Epidermal melanocyte (primary cell): ENCODE results near the gene GCNT2.
"Not testable (repeated sequence)": the region's sequence is repeated elsewhere in the genome, so short reads cannot be mapped to it uniquely, and the experiment has no call there.

Experiments used
- DNase-seq: peaks from one replicate; pipeline ENCODE4 v3.0.0; 2011; ENCODE audit warnings: low spot score; ENCODE audit not compliant: insufficient read length

Gene GCNT2

GRCh38 chr6:10547809-10548208, 26.7 kb downstream of the GCNT2 start:
- DNase-seq, result no peak

- no peak for DNase-seq
Measured at GRCh38 chr6:10550764-10551163, 29.6 kb downstream of the GCNT2 start.

GRCh38 chr6:10552270-10552810, 31.2 kb downstream of the GCNT2 start:
- no peak for DNase-seq

GRCh38 chr6:10553871-10554270, 32.7 kb downstream of the GCNT2 start:
- no peak for DNase-seq

- DNase-seq, result no peak
Measured at GRCh38 chr6:10554826-10555225, 33.7 kb downstream of the GCNT2 start.

DNA sequence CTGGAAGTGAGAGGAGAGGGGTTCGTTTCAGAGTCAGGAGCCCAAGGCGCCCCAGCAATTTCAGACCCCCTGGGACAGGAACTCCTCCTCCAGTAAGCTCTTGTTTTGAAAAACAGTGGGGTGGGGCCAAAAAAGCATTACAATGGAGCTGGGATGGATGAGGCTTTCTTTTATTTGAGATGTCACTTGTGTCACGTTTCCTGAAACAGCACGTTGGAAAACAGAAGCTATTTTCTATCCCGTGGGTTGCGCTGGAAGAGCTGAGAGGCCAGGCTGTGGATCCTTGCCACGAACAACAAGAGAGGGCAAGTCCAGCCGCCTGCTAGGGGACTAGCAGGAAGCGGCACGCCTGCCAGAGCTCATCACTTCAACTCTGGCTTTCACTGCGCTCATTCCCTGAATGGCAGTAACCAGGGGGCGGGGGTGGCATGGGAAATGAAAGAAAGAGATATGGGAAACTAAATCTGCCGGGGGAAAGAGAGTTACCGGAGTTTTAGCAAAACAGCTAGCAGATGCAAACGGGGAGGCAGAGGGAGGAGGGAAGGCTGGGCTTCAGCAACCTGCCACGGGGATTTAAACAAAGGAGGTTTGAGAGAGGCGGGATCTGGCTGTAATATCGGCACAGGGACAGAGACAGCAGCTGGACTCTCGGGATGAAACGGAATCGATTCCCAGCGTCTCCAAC, 34.6 kb downstream of the GCNT2 start:
- DNase-seq, result peak; percentile 43

DNA sequence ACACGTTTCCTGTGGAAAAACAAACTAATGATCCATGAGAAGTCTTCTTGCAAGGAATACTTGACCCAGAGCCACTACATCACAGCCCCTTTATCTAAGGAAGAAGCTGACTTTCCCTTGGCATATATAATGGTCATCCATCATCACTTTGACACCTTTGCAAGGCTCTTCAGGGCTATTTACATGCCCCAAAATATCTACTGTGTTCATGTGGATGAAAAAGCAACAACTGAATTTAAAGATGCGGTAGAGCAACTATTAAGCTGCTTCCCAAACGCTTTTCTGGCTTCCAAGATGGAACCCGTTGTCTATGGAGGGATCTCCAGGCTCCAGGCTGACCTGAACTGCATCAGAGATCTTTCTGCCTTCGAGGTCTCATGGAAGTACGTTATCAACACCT, 35.4 kb downstream of the GCNT2 start:
- no peak for DNase-seq

- no peak for DNase-seq
Measured at GRCh38 chr6:10556992-10557391, 35.8 kb downstream of the GCNT2 start.

- DNase-seq, result no peak
Measured at GRCh38 chr6:10557913-10558312, 36.8 kb downstream of the GCNT2 start.

DNA sequence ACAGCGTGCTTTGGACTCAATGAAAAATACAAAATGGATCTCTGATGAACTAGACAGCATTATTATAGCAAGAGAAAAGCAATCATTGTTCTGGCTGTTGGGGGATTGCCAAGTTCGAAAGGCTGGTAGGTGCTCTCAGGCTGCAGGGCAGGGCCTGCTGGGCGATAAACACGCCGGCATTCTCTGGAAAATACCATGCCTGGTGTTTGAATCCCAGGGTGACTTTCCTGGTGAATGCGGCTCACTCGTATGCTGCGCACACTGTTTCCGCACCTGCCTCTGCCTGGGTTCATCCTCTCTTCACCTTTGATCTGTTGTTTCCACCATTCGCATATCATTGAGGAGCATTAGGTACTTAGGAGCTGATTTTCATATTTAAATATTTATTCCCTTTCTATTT, 37.4 kb downstream of the GCNT2 start:
- no peak for DNase-seq

GRCh38 chr6:10559522-10560152, 38.5 kb downstream of the GCNT2 start:
- no peak for DNase-seq

- no peak for DNase-seq
Measured at GRCh38 chr6:10561611-10562199, 40.6 kb downstream of the GCNT2 start.

DNA sequence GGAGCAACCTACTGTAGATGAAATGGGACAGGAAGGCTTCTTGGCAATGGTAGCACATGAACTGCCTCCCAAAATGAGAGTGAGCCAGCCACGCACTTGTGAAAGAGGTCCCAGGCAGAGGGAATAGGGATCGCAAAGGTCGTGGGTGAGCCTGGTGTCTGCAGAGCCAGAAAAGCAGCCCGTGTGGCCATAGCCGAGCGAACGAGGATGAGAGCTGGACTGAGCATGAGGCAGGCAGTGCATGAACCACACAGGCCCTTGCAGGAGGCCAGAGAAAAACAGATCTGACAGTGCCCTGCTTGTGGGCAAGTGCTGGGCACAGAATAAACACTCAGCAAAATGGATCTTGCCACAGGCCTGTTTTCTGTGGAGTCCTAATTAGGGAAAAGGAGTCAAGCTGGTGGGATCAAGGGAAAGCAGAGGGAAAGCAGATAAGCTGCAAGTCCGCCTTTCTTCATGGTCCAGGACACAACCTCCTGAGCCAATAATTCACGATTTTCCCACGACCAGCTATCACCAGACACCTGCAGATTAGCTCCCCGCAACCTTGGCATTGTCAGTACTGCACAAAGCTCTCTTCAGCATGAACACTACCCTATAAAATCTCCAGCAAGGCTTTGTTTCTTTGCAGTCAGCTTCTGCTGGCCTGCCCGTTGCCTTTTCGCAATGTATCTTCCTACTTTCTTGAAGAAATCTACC, 44.0 kb downstream of the GCNT2 start:
- no peak for DNase-seq

DNA sequence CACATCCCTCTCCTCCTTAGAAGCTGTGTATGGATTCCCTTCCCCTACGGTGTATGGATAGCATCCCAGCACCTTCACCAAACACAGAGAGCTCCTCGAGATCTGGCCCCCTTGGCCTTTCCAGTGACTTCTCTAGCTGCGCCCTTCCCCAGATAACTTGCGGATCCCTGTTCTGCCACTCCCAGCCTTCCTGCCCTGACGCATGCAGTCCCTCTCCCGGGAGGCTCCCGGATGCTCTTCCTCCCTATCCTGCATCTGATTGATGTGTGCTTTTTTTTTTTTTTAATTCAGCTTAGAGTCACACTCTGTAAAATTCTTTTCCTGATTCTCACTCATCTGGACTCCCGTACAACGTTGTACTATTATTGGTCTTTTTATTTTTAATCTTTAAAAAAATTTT, 44.8 kb downstream of the GCNT2 start:
- DNase-seq, result no peak

DNA sequence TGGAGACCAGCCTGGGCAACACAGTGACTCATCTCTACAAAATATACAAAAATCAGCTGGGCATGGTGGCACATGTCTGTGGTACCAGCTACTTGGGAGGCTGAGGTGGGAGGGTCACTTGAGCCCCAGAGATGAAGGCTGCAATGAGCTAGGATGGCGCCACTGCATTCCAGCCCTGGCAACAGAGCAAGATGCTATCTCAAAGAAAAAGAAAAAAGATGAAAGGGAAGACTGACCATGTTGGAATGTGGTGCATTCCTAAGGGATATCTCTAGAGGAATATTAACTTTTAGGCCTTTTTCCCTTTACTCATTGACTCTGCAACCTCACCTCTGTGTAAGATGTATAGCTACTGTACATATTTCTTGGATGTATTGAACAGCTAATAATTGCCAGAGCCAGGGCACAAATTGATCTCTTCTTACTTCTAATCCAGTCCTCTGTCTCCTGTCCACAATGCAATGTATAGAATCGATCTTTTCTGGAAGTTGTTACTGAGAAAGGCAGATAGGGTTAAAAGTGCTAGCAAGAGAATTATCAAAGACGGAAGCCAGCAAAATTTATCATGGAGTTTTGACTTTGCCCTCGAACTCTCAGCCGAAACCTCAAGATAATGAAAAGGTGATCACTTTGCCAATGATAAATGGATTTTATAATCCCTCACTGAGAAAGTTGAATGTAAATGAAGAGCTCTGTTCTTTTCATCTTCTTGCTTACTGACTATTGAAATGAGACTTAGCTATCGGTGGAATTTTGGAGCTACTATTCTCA, 46.3 kb downstream of the GCNT2 start:
- no peak for DNase-seq

- DNase-seq, result no peak
Measured at GRCh38 chr6:10569392-10570127, 48.4 kb downstream of the GCNT2 start.

DNA sequence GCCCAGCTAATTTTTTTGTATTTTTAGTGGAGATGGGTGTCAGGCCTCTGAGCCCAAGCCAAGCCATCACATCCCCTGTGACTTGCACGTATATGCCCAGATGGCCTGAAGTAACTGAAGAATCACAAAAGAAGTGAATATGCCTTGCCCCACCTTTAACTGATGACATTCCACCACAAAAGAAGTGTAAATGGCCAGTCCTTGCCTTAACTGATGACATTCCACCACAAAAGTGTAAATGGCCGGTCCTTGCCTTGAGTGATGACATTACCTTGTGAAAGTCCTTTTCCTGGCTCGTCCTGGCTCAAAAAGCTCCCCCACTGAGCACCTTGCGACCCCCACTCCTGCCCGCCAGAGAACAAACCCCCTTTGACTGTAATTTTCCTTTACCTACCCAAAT, 54.4 kb downstream of the GCNT2 start:
- not testable (repeated sequence) for DNase-seq

GRCh38 chr6:10576226-10576625, 55.1 kb downstream of the GCNT2 start:
- DNase-seq, result no peak

DNA sequence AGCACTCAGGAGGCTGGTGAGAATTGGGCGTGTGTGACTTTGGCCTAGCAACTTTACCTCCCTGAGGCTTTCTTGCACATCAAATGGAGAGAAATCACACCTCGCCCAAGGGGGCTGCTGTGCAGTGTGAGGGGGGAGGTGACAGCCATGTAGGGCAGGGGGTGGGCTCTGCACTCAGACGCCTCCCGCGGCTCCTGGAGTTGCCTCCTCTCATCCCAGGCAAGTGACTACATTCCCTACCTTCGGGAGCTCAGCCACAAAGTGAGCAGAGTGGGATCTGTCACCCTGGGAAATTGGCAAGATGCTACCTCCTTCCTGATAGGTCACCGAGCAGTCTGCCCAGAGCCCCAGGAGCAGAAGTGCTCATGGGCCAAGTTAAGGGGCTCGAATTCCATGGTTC, 56.0 kb downstream of the GCNT2 start:
- DNase-seq, result no peak

DNA sequence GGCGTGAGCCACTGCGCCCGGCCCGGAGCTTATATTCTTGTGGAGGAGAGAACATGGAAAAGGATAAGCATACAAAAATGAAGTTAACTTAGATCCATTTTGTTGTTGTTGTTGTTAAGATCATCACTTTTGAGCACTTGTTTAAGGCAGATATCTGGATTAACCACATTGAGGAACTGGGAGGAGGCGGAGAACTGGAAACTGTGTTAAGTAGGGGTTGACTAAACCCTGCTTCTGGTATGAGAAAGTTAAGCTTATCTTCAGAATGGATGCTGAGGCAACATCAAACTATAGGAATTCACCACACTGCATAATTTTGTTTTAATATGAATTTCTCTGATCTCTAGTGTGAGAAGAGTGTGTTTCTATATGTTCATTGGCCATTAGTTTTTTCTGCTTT, 57.6 kb downstream of the GCNT2 start:
- no peak for DNase-seq

GRCh38 chr6:10579803-10580202, 58.7 kb downstream of the GCNT2 start:
- no peak for DNase-seq
